ENCODE results near the gene DGKG.

- TF ChIP-seq, protein P1, sequence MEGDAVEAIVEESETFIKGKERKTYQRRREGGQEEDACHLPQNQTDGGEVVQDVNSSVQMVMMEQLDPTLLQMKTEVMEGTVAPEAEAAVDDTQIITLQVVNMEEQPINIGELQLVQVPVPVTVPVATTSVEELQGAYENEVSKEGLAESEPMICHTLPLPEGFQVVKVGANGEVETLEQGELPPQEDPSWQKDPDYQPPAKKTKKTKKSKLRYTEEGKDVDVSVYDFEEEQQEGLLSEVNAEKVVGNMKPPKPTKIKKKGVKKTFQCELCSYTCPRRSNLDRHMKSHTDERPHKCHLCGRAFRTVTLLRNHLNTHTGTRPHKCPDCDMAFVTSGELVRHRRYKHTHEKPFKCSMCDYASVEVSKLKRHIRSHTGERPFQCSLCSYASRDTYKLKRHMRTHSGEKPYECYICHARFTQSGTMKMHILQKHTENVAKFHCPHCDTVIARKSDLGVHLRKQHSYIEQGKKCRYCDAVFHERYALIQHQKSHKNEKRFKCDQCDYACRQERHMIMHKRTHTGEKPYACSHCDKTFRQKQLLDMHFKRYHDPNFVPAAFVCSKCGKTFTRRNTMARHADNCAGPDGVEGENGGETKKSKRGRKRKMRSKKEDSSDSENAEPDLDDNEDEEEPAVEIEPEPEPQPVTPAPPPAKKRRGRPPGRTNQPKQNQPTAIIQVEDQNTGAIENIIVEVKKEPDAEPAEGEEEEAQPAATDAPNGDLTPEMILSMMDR (IDR thresholded peaks at IDR 0.05), result no peak
- no peak for TF ChIP-seq POLR2A (IDR thresholded peaks at IDR 0.05)
These were observed 180.1 kb downstream of the DGKG start for GRCh38 chr3:186181901-186182300.

All from lower leg skin (tissue), 3 donors.